Endometrial microvascular endothelial cells (primary cell): ENCODE measurements around the gene TGFBR3L. TPM values are rescaled to one million over a fixed set of nuclear protein-coding genes. Genes with fewer than 3 reads are reported as not detected.
"Not testable (repeated sequence)": the region's sequence is repeated elsewhere in the genome, so short reads cannot be mapped to it uniquely, and the experiment has no call there.

Experiments used
- in situ Hi-C: cut with HindIII; loops from 2 replicates; pipeline ENCODE4 v1.10.0; 2017; ENCODE audit warnings: low sequenced_read_pairs, low pct_unique_long_range_greater_than_20kb; ENCODE audit errors: inconsistent ontology term
- total RNA-seq: library from RNA; depleted of rRNA; stranded (reverse); fragments of >200 nt; gene quantifications from one replicate; pipeline ENCODE4 v1.2.3, GENCODE V29; 2015; ENCODE audit errors: inconsistent ontology term

TGFBR3L gene
- total RNA-seq, 1 donor from 2014 or later: not detected

- in situ Hi-C loops: no loop called here
Observed at GRCh38 chr19:7940841-7941240, 26.2 kb downstream of the TGFBR3L start.

GRCh38 chr19:7941895-7942596, 27.4 kb downstream of the TGFBR3L start:
- in situ Hi-C loops: no loop called here

DNA sequence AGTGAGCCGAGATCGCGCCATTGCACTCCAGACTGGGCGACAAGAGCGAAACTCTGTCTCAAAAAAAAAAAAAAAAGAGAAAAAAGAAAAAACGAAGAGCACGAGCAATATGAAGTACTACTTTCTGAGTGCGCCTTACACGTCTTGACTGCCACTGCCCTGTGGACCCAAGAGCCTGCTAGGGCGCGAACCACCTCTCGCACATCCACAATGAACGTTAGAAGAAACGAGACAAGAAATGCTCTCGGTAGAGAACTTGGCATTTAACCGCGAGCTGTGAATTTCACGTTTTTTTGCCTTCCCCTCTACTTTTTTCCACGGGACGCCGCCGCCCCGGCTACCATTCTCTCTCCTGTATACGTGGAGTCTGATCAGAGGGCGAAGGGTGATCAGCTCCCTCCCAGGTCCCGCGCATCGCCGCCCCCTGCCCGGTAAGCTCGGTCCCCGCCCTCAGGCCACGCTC, 28.4 kb downstream of the TGFBR3L start:
- in situ Hi-C loops: no loop called here

DNA sequence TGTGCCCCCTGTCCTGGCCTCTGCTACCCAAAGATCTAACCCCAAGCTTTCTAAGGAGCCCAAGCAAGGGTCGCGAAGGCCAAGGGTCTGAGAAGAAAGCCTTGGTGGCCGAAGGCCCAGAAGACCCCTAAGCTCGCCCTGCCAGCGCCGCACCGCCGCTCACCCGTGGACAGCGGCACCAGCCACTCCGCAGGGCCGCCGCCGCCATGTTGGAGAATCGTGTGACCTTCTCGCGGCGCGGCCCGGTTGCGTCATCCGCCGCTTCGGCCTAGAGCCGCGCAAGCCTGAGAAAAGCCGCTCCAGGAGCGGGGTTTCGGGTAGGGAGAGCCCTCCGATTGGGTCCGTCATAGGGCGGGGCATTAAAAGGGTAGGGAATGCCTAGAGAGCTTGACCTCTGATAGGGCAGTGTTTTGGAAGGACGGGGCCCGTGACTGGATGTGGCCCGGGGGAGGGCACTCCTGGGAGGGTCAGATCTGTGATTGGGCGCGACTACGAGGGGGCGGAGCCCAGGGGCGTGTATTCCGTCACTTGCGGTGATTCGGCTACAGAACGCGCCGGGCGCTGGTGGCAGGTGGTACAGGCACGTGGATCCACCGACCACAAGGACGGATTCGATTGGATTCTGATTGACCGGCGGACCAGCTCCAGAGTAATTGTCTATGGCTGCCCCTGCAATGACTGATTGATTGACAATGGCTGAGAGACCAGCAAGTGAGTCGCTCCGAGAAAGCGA, 29.0 kb downstream of the TGFBR3L start, which contains the start of gene TIMM44:
Gene TIMM44 (minus strand): TSS at position 223 of the 733 bp plus-strand sequence. CDS start 15 bp downstream, at position 208.
- in situ Hi-C loops: no loop called here

DNA sequence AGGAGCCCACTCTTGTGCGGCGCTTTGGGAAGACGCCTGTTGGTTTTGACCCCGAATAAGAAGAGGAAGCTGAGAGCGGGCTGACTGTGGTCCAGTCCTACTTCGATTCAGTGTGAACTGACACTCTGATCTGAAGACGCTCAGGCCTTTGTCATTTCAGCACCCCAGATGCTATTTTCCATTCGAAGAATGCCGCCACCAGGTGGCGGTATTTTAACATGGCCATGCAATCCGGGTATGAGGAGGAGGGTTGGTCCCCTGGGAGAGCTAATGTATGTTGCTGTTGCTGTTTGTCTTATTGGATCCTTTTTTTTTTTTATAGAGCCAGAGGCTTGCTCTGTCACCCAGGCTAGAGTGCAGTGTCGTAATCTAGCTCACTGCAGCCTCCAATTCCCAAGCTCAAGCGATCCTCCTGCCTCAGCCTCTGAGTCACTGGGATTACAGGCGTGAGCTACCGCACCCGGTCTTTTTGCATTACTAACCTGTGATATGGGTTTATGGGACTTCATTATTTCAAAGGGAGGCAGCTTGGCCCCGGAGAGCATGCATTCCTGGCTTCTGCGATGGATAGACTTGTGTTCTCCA, 29.6 kb downstream of the TGFBR3L start:
- in situ Hi-C loops: no loop called here

DNA sequence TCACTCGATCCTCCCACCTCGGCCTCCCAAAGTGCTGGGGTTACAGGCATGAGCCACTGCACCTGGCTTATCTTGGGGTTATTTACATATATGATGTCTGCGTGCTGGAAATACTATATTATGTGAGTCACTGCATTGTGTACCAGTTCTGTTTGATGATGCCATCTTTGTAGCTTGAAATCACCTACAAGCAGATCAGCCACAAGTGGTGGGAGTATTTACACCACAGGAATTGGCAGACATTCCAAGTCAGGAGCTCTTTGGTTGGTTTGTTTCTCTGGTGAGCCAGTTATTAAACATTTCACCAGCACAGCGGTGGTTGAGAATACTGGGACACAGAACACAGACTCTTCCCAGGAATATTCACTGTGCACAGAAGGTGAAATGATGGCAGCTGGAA, 33.3 kb downstream of the TGFBR3L start:
- in situ Hi-C loops: no loop called here

DNA sequence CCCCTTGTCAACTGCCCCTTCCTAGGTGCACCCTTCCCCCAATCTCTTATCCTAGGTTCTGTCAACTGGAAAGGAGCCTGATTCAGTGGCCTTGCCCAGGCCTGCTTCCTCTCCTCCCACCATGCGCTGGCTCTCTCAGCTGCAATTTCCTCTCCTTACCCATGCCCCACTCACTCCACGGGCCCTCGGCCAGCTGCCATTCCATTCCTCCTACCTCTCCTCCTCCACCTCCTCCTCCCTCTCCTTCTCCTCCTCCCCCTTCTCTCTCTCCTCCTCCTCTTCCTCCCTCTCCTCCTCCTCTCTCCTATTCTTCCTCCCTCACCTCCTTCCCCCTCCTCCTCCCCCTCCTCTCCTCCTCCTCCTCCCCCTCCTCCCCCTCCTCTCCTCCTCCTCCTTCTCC, 38.4 kb downstream of the TGFBR3L start:
- in situ Hi-C loops: no loop called here

DNA sequence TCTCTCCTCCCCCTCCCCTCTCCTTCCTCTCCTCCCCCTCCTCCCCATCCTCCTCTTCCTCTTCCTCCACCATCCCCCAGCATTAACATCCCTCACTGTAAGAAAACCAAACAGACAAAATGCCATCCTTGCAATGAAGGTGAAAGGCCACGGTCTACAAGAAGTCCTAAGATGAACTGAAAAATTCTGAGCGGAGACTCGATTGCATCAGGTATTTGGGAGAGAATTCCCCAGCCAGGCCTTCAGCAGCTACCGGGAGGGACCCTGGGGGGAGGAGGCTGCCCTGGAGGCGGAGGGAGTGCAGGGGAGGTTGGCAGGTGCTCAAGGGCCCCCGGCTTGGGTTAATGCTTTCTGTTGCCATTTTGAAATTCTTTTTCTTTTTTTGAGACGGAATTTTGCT, 38.9 kb downstream of the TGFBR3L start:
- in situ Hi-C loops: no loop called here

DNA sequence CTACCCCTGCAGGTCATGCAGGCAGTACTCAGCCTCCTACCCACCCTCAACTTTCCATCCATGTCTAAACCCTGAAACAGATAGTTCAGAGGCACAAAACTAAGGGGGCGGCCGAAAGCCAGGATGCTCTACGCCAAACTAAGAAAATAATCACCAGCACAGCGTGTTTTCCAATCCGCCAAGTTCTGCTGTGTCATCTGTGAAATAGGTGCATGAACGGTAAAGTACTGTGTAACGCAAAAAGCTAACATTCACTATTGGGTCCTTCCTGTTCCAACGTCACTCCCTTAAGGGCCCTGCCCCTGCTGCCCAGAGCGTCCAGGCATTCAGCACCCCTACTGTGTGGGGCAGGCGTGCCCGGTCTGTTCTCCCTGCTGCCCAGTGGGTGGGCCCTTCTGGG, 41.1 kb downstream of the TGFBR3L start:
- in situ Hi-C loops: no loop called here

DNA sequence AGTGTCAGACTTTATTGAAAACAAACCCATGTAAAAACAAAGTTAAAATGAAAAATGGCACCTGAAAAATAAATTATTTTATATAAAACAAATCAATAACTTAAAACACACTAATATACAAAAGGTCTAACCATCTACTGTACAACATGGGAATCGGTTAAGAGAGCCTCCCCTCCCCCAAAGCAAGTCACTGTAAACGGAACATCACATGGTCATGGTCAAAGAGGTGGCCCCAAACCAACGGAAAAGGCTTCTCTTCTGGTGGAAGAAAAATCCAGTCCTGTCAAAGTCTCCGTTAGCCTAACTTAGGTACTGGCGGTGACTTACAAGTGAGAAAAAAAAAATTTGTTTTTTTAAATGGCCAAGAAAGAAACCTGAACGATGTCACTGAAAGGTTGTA, 44.6 kb downstream of the TGFBR3L start:
- in situ Hi-C loops: no loop called here

DNA sequence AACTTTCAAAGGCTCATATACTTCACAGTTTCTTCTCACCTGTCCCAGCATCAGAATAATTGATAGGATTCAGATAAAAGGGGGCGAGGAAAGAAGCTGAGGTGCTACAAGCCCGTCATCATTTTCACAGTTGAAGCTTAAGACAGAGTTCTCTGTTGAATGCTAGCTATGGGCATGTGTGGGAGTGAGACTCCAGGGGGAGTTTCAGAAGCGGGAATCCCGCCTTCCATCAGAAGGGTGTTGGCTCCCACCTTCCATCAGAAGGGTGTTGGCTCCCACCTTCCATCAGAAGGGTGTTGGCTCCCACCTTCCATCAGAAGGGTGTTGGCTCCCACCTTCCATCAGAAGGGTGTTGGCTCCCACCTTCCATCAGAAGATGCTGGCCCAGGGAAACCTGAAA, 46.5 kb downstream of the TGFBR3L start:
- in situ Hi-C loops: not testable (repeated sequence)

DNA sequence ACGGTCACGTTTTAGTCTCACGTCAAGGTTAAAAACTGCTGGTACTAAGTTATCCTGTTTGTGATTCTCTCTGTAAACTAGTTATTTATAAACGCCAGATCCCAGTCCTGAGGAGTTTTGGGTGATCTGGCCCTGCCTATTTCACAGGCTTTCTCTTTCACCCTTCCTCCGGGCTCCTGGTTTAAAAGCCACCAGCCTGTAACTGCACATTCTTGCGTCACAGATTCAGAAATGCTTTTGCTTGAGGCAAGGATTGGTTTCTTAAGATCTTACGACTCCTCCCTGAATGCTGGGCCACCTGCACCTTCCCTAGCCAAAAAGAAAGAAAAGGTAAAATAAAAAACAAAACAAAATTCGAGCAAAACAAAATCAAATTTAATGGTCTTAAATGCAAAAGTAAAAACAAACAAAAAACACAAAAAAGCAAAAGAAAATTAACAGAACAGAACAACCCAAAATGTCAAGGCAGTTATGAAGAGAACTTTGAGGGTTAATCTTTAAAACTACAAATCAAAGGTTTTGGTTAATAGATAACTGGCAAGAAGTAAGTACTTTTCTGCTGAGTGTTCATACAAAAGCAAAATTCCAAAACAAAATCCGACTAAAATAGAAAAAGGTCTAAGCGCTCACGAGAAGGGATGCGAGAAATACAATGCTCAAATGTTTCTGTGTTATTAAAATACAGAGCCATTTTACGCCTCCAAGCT, 47.4 kb downstream of the TGFBR3L start:
- in situ Hi-C loops: no loop called here

DNA sequence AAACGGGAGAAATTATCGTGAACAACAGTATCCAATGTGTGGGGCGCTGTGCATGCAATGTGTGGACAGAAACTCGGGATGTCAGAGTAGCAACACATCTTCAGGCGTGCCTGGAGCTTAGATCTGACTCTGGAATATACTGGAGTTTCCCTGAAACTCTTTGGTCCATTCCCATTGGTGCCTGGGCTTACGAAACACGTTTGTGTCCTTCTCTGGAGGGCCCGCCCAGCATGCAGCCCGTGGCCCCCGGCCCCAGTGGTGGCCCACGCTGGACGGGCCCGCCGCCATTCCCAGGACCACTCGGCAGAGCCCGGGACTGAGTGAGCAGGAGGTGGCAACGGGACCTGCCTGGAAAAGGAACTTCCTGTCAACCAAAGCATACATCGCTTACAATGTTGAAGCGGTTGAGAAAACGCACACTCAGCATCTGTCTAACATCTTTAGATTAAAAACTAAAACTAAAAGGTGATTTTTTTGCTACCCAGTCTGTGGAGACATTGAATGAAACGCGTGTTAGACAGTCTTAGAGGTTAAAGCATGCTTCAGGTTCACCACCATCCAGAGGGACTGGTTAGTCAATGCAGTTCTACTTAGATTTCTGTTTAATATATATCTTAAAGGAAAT, 48.1 kb downstream of the TGFBR3L start:
- in situ Hi-C loops: no loop called here

DNA sequence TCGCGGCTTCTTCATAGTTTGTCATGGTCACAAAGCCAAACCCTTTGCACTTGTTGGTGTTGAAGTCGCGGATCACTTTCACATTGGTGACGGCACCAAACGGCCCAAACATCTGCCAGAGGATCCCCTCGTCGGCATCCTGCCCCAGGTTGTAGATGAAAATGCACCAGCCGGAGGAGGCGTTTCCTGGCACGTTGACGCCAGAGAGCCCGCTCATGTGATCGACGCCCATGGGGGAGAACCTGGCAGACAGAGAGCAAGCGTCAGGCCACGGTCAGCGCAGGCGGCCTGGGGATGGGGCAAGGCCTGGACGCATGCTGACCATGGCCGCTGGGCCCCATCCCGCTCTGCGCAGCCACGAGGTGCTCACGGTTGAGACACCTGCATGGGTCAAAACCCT, 48.9 kb downstream of the TGFBR3L start:
- in situ Hi-C loops: no loop called here

- in situ Hi-C loops: no loop called here
Observed at GRCh38 chr19:7965259-7965841, 50.7 kb downstream of the TGFBR3L start.

GRCh38 chr19:7965921-7966665, 51.5 kb downstream of the TGFBR3L start:
- in situ Hi-C loops: no loop called here

GRCh38 chr19:7968008-7968795, 53.6 kb downstream of the TGFBR3L start:
- in situ Hi-C loops: no loop called here
